Measurements from ENCODE around the gene ADGRB2.

DNA sequence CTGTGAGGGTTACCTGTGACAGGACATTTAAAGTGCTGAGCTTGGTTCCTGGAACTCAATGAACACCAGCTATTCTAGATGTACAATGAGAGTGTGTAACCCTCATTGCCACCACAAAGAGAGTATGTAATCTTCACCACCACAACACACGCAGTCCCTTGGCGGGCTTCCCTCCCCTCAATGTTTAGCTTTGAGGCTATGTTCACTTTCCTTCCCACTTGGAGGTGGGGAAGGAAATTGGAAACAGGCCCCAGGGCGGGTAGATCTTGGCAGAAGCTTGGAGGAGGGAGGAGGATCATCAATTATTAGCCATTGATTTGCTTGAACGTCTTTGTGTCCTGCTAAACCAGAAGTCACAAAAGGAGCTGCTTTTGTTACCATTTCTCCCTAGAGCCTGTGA is 52.1 kb downstream of the ADGRB2 start:
- TF ChIP-seq, protein P1, sequence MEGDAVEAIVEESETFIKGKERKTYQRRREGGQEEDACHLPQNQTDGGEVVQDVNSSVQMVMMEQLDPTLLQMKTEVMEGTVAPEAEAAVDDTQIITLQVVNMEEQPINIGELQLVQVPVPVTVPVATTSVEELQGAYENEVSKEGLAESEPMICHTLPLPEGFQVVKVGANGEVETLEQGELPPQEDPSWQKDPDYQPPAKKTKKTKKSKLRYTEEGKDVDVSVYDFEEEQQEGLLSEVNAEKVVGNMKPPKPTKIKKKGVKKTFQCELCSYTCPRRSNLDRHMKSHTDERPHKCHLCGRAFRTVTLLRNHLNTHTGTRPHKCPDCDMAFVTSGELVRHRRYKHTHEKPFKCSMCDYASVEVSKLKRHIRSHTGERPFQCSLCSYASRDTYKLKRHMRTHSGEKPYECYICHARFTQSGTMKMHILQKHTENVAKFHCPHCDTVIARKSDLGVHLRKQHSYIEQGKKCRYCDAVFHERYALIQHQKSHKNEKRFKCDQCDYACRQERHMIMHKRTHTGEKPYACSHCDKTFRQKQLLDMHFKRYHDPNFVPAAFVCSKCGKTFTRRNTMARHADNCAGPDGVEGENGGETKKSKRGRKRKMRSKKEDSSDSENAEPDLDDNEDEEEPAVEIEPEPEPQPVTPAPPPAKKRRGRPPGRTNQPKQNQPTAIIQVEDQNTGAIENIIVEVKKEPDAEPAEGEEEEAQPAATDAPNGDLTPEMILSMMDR (IDR thresholded peaks at IDR 0.05): no peak
- TF ChIP-seq POLR2AphosphoS5 (IDR thresholded peaks at IDR 0.05): no peak
- no peak for TF ChIP-seq POLR2A (IDR thresholded peaks at IDR 0.05)
- TF ChIP-seq EP300 (IDR thresholded peaks at IDR 0.05): no peak

All from suprapubic skin (tissue), 4 donors.